K562 (cell line): ENCODE data around the gene ZCWPW1. TPM values are rescaled to one million over a fixed set of nuclear protein-coding genes. Genes with fewer than 3 reads are reported as not detected.

ENCODE experiments used
- FOXJ2 ChIP-seq: fragments of 200-800 bp; sonication (Bioruptor generic); IDR thresholded peaks from 2 replicates; pipeline ENCODE4 v1.6.1; 2016; ENCODE audit warnings: missing genetic modification characterization, missing compliant biosample characterization
- HNRNPUL1 ChIP-seq: fragments of 200-400 bp; formaldehyde crosslinking; IDR thresholded peaks from 2 replicates; pipeline ENCODE4 v1.6.1; 2017; ENCODE audit warnings: low read length
- MYBL2 ChIP-seq, 2 experiments: fragments of 450-650 bp in 1 of 2; sonication (generic) in 1 of 2; formaldehyde crosslinking in 1 of 2; IDR thresholded peaks; 2 replicates each; pipeline versions ENCODE4 v1.6.1 to v1.8.1; 2017 to 2022; ENCODE audit warnings: borderline replicate concordance in 1 of 2, inconsistent platforms in 1 of 2, low read depth in 1 of 2, mild to moderate bottlenecking in 1 of 2, missing genetic modification reagents in 1 of 2, moderate library complexity in 1 of 2
- NFE2 ChIP-seq: IDR thresholded peaks from 2 replicates; pipeline ENCODE4 v1.6.1; 2014; ENCODE audit warnings: antibody characterized with exemption, low read depth
- NFRKB ChIP-seq: fragments of 450-650 bp; IDR thresholded peaks from 2 replicates; pipeline ENCODE4 v1.6.1; 2016; ENCODE audit warnings: low read depth
- NRF1 ChIP-seq, 2 experiments: fragments of 450-650 bp; IDR thresholded peaks in 1 of 2; conservative IDR thresholded peaks in 1 of 2; 2 replicates each; pipeline ENCODE4 v1.6.1; 2014; ENCODE audit warnings: mild to moderate bottlenecking in 2 of 2
- RBM34 ChIP-seq: fragments of 200-400 bp; formaldehyde crosslinking; IDR thresholded peaks from 2 replicates; pipeline ENCODE4 v1.6.1; 2018; ENCODE audit warnings: low read length, borderline replicate concordance; ENCODE audit not compliant: insufficient read depth
- SMC3 ChIP-seq: conservative IDR thresholded peaks from 2 replicates; pipeline ENCODE4 v1.6.1; 2011; ENCODE audit warnings: low read depth, low read length, improper control_type of control experiment; ENCODE audit not compliant: insufficient read depth
- ZC3H4 ChIP-seq: sonication (generic); formaldehyde crosslinking; IDR thresholded peaks from 2 replicates; pipeline ENCODE4 v1.9.0; 2021; ENCODE audit warnings: missing genetic modification reagents, borderline replicate concordance
- ZNF175 ChIP-seq: fragments of 200-800 bp; sonication (Bioruptor generic); IDR thresholded peaks from 2 replicates; pipeline ENCODE4 v1.6.1; 2016; ENCODE audit warnings: low read depth, mild to moderate bottlenecking, missing genetic modification characterization, missing compliant biosample characterization
- ZNF384 ChIP-seq: IDR thresholded peaks from 2 replicates; pipeline ENCODE4 v1.6.1; 2012; ENCODE audit warnings: low read depth, low read length, improper control_type of control experiment
- ZNF707 ChIP-seq: fragments of 250-450 bp; sonication (Bioruptor Pico); conservative IDR thresholded peaks from 2 replicates; pipeline ENCODE4 v1.8.0; 2022; ENCODE audit warnings: inconsistent platforms, mild to moderate bottlenecking, moderate library complexity
- polyA plus RNA-seq, 8 experiments: library from polyadenylated mRNA; depleted of rRNA in 4 of 8; stranded (reverse) in 5 of 8; unstranded in 3 of 8; fragments of >200 nt; fragmentation: Nextera tagmentation in 2 of 8; fragmentation: Illumina TruSeq in 1 of 8; extraction: Ambion mirVana in 2 of 8; extraction: Trizol in 1 of 8; gene quantifications; 2 replicates each; pipeline versions ENCODE4 v1.2.1 to v1.2.3, GENCODE V29; 2011 to 2014; ENCODE audit warnings: inconsistent platforms in 1 of 8, missing spikeins in 1 of 8
- total RNA-seq, 7 experiments: library from RNA; depleted of rRNA in 6 of 7; stranded (reverse); fragments of >200 nt in 6 of 7; fragmentation: Illumina TruSeq in 2 of 7; extraction: Trizol in 2 of 7; gene quantifications; 2 replicates each; pipeline versions ENCODE4 v1.2.1 to v1.2.3, GENCODE V29; 2011 to 2021; ENCODE audit warnings: low replicate concordance in 1 of 7
- TF ChIP-seq, protein P1 (sequence below): sonication (generic); formaldehyde crosslinking; IDR thresholded peaks from 2 replicates; pipeline ENCODE4 v1.8.1; 2023; ENCODE audit warnings: missing genetic modification reagents, mild to moderate bottlenecking, borderline replicate concordance
- TF ChIP-seq, protein P2 (sequence below), 3 experiments: IDR thresholded peaks in 2 of 3; conservative IDR thresholded peaks in 1 of 3; 2 replicates each; pipeline ENCODE4 v1.5.1; 2011 to 2012; ENCODE audit warnings: low read length in 3 of 3, mild to moderate bottlenecking in 3 of 3, control low read depth in 2 of 3, improper control_type of control experiment in 1 of 3, inconsistent platforms in 1 of 3, low read depth in 1 of 3, mixed read lengths in 1 of 3, moderate library complexity in 1 of 3; ENCODE audit not compliant: insufficient read depth in 2 of 3
- TF ChIP-seq, protein P3 (sequence below): sonication (generic); formaldehyde crosslinking; IDR thresholded peaks from 2 replicates; pipeline ENCODE4 v1.8.1; 2023; ENCODE audit warnings: mild to moderate bottlenecking, missing genetic modification reagents
- TF ChIP-seq, protein P4 (sequence below): fragments of 250-450 bp; sonication (Bioruptor Pico); IDR thresholded peaks from 2 replicates; pipeline ENCODE4 v1.8.0; 2022; ENCODE audit warnings: inconsistent platforms
- TF ChIP-seq, protein P5 (sequence below): sonication (generic); formaldehyde crosslinking; IDR thresholded peaks from 2 replicates; pipeline ENCODE4 v1.9.0; 2022; ENCODE audit warnings: mild to moderate bottlenecking, missing genetic modification reagents

ZCWPW1 gene
- total and polyA plus RNA-seq, 9 of the 15 experiments (the other 6 are each of a cell fraction or from before 2014, with no cell fraction given), result 0.18 to 1.7 (median 1.2) TPM

DNA sequence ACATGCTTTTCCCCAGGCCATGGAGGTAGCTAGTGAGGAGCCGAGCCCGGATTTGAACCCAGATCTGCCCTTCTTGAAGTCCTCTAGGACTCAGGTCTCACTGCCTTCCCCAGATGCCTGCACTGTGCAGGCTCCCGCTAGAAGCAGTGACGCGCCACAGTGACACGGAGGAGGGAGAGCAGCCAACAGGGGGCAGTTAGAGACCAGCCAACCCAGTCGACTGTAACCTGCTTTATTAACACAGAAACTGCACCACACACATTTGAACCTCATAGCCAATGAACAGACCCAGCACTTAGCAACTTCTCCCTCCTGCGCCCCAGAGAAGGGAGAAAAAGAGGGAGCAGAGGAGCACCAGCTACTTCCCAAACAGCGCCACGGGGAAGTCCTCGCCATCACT is 27.8 kb downstream of the ZCWPW1 start (continued):
- TF ChIP-seq, protein P1, sequence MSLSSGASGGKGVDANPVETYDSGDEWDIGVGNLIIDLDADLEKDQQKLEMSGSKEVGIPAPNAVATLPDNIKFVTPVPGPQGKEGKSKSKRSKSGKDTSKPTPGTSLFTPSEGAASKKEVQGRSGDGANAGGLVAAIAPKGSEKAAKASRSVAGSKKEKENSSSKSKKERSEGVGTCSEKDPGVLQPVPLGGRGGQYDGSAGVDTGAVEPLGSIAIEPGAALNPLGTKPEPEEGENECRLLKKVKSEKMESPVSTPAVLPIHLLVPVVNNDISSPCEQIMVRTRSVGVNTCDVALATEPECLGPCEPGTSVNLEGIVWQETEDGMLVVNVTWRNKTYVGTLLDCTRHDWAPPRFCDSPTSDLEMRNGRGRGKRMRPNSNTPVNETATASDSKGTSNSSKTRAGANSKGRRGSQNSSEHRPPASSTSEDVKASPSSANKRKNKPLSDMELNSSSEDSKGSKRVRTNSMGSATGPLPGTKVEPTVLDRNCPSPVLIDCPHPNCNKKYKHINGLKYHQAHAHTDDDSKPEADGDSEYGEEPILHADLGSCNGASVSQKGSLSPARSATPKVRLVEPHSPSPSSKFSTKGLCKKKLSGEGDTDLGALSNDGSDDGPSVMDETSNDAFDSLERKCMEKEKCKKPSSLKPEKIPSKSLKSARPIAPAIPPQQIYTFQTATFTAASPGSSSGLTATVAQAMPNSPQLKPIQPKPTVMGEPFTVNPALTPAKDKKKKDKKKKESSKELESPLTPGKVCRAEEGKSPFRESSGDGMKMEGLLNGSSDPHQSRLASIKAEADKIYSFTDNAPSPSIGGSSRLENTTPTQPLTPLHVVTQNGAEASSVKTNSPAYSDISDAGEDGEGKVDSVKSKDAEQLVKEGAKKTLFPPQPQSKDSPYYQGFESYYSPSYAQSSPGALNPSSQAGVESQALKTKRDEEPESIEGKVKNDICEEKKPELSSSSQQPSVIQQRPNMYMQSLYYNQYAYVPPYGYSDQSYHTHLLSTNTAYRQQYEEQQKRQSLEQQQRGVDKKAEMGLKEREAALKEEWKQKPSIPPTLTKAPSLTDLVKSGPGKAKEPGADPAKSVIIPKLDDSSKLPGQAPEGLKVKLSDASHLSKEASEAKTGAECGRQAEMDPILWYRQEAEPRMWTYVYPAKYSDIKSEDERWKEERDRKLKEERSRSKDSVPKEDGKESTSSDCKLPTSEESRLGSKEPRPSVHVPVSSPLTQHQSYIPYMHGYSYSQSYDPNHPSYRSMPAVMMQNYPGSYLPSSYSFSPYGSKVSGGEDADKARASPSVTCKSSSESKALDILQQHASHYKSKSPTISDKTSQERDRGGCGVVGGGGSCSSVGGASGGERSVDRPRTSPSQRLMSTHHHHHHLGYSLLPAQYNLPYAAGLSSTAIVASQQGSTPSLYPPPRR (CRISPR knock-in tag), result no peak
- TF ChIP-seq ZNF175 (CRISPR knock-in tag), result no peak
- peak; percentile 15; the same call in 1 of the 2 replicates for TF ChIP-seq NFE2
- no peak for TF ChIP-seq NFRKB
- no peak for TF ChIP-seq RBM34
- TF ChIP-seq, protein P2, sequence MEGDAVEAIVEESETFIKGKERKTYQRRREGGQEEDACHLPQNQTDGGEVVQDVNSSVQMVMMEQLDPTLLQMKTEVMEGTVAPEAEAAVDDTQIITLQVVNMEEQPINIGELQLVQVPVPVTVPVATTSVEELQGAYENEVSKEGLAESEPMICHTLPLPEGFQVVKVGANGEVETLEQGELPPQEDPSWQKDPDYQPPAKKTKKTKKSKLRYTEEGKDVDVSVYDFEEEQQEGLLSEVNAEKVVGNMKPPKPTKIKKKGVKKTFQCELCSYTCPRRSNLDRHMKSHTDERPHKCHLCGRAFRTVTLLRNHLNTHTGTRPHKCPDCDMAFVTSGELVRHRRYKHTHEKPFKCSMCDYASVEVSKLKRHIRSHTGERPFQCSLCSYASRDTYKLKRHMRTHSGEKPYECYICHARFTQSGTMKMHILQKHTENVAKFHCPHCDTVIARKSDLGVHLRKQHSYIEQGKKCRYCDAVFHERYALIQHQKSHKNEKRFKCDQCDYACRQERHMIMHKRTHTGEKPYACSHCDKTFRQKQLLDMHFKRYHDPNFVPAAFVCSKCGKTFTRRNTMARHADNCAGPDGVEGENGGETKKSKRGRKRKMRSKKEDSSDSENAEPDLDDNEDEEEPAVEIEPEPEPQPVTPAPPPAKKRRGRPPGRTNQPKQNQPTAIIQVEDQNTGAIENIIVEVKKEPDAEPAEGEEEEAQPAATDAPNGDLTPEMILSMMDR (IDR thresholded peaks at IDR 0.05 in 2 of 3, conservative IDR thresholded peaks at IDR 0.05 in 1 of 3; ENCODE audit: insufficient read depth in 2 of 3, low read depth in 1 of 3, low read length in 3 of 3), result peak; percentile 95 to 97 (median 97)
- TF ChIP-seq, protein P3, sequence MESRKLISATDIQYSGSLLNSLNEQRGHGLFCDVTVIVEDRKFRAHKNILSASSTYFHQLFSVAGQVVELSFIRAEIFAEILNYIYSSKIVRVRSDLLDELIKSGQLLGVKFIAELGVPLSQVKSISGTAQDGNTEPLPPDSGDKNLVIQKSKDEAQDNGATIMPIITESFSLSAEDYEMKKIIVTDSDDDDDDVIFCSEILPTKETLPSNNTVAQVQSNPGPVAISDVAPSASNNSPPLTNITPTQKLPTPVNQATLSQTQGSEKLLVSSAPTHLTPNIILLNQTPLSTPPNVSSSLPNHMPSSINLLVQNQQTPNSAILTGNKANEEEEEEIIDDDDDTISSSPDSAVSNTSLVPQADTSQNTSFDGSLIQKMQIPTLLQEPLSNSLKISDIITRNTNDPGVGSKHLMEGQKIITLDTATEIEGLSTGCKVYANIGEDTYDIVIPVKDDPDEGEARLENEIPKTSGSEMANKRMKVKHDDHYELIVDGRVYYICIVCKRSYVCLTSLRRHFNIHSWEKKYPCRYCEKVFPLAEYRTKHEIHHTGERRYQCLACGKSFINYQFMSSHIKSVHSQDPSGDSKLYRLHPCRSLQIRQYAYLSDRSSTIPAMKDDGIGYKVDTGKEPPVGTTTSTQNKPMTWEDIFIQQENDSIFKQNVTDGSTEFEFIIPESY, result peak; percentile 73
- TF ChIP-seq MYBL2 (IDR thresholded peaks at IDR 0.05; ENCODE audit: low read depth), result no peak
- TF ChIP-seq MYBL2 (CRISPR knock-in tag; IDR thresholded peaks at IDR 0.05; ENCODE audit: borderline replicate concordance), result no peak
- TF ChIP-seq HNRNPUL1, result no peak
- TF ChIP-seq, protein P4, sequence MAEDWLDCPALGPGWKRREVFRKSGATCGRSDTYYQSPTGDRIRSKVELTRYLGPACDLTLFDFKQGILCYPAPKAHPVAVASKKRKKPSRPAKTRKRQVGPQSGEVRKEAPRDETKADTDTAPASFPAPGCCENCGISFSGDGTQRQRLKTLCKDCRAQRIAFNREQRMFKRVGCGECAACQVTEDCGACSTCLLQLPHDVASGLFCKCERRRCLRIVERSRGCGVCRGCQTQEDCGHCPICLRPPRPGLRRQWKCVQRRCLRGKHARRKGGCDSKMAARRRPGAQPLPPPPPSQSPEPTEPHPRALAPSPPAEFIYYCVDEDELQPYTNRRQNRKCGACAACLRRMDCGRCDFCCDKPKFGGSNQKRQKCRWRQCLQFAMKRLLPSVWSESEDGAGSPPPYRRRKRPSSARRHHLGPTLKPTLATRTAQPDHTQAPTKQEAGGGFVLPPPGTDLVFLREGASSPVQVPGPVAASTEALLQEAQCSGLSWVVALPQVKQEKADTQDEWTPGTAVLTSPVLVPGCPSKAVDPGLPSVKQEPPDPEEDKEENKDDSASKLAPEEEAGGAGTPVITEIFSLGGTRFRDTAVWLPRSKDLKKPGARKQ (CRISPR knock-in tag), result no peak
- no peak for TF ChIP-seq ZC3H4 (CRISPR knock-in tag)
- TF ChIP-seq NRF1 (conservative IDR thresholded peaks at IDR 0.05 in 1 of 2, IDR thresholded peaks at IDR 0.05 in 1 of 2), result 0 out of 4 replicates have a peak, but pooled peaks of 1 of the 2 experiments have one; percentile 28
- TF ChIP-seq, protein P5, sequence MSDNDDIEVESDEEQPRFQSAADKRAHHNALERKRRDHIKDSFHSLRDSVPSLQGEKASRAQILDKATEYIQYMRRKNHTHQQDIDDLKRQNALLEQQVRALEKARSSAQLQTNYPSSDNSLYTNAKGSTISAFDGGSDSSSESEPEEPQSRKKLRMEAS, result no peak
- TF ChIP-seq ZNF384, result no peak
- peak; percentile 82 for TF ChIP-seq SMC3
- TF ChIP-seq ZNF707 (CRISPR knock-in tag), result no peak
- TF ChIP-seq FOXJ2, result no peak
